PC-9 (cell line): Measurements from ENCODE around the gene SLC2A8.

ENCODE experiments used
- EZH2 ChIP-seq: fragments of 200-600 bp; sonication (generic); IDR thresholded peaks from 2 replicates; pipeline ENCODE4 v1.8.0; 2017; ENCODE audit warnings: antibody characterized with exemption, low read depth
- TF ChIP-seq, protein P1 (sequence below): fragments of 200-600 bp; sonication (generic); conservative IDR thresholded peaks from 2 replicates; pipeline ENCODE4 v1.6.1; 2017; ENCODE audit warnings: mixed run types, antibody characterized with exemption, mild to moderate bottlenecking, moderate library complexity

DNA sequence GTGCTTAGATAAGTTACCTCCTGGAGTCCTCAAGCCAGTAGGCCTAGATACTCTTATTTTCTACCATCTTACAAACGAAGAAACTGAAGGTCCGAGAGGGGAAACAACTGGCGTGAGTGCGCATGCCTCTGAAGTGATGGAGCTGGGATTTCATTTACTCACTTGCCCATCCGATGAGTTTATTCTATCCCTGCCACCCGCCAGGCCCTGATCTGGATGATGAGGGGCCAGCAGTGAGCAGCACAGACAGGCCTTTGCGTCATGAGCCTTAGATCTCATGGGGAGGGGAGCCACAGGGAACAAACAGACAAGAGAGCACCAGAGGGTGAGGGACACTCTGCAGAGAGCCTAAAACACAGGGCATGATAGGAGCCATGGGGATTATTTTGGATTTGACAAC, 34.1 kb upstream of the SLC2A8 start:
- TF ChIP-seq, protein P1, sequence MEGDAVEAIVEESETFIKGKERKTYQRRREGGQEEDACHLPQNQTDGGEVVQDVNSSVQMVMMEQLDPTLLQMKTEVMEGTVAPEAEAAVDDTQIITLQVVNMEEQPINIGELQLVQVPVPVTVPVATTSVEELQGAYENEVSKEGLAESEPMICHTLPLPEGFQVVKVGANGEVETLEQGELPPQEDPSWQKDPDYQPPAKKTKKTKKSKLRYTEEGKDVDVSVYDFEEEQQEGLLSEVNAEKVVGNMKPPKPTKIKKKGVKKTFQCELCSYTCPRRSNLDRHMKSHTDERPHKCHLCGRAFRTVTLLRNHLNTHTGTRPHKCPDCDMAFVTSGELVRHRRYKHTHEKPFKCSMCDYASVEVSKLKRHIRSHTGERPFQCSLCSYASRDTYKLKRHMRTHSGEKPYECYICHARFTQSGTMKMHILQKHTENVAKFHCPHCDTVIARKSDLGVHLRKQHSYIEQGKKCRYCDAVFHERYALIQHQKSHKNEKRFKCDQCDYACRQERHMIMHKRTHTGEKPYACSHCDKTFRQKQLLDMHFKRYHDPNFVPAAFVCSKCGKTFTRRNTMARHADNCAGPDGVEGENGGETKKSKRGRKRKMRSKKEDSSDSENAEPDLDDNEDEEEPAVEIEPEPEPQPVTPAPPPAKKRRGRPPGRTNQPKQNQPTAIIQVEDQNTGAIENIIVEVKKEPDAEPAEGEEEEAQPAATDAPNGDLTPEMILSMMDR = no peak
- no peak for TF ChIP-seq EZH2
